ENCODE measurements around the gene PPM1L. TPM values are rescaled to one million over a fixed set of nuclear protein-coding genes. Genes with fewer than 3 reads are reported as not detected.

PPM1L gene
- total RNA-seq, 1 experiment from 2014 or later = 7.3 TPM

GRCh38 chr3:160841455-160841854, 85.4 kb downstream of the PPM1L start:
- H3K4ac ChIP-seq (ENCODE audit: low read depth, low read length) = no peak overlapping the region
- no peaks in the 10 kb centered on the region for H3K9me3 ChIP-seq (ENCODE audit: control insufficient read depth, low read depth, low read length)
- DNase-seq = no peak
- Mint-ChIP-seq H3K4me3 (no peak overlapping the region), H3K36me3 (ENCODE audit: insufficient read depth in 1 of 3, low read depth in 3 of 3) (no peaks in the 10 kb centered on the region; a peak in 1 of 7 replicates), H3K9me3 (0 out of 5 replicates have a peak, but pooled peaks cover 0 to 3% of the 10 kb centered on the region in 2 experiments), H3K27me3 (ENCODE audit: low read depth) (no peaks in the 10 kb centered on the region; the same call in 1 of the 2 replicates), H3K4me1 (peaks cover 0 to 4% of the 10 kb centered on the region in 2 experiments; a peak in 2 of 4 replicates), H3K27ac (no peak overlapping the region)
- H3K23ac ChIP-seq (ENCODE audit: insufficient read length, low read depth, low read length) = no peak overlapping the region
- no peak overlapping the region for H2AFZ ChIP-seq (ENCODE audit: low read length)
- H4K91ac ChIP-seq (ENCODE audit: insufficient read length, low read depth, low read length) = no peak overlapping the region
- H4K20me1 ChIP-seq (ENCODE audit: control insufficient read depth, insufficient read depth, insufficient read length) = no peaks in the 10 kb centered on the region
- H4K5ac ChIP-seq (ENCODE audit: insufficient read length, low read depth, low read length) = no peak overlapping the region
- no peak overlapping the region for H3T11ph ChIP-seq (ENCODE audit: low read length)
- H4K8ac ChIP-seq (replicated peaks; ENCODE audit: insufficient read length, low read depth, low read length) = no peak overlapping the region
- no peak overlapping the region for H3K56ac ChIP-seq (ENCODE audit: insufficient read length, low read depth, low read length)
- no peak overlapping the region for H3K9ac ChIP-seq (ENCODE audit: extremely low read depth, insufficient read length, low read length)
- no peak overlapping the region for H2BK20ac ChIP-seq (ENCODE audit: low read depth, low read length, poor library complexity, severe bottlenecking)
- no peak overlapping the region for H3K4me2 ChIP-seq (ENCODE audit: insufficient read depth, insufficient read length, low read length)
- no peak overlapping the region for H2BK5ac ChIP-seq (ENCODE audit: insufficient read length, low read length)
- WGBS (ENCODE audit: extremely low coverage, insufficient read length, low lambda C conversion rate) = no CpG with 5 or more reads among the region's 1 CpG
- no peak overlapping the region for H3K14ac ChIP-seq (ENCODE audit: insufficient read depth, low read length)
- H2BK12ac ChIP-seq (ENCODE audit: insufficient read length, low read depth, low read length) = no peak overlapping the region
- no peak overlapping the region for H3K27ac ChIP-seq (ENCODE audit: insufficient read length, low read depth, low read length)
- H3K18ac ChIP-seq (ENCODE audit: insufficient read length, low read depth, low read length) = no peak overlapping the region
- no peak overlapping the region for H2BK15ac ChIP-seq (ENCODE audit: low read depth, low read length)
- no peaks in the 10 kb centered on the region for H3K79me2 ChIP-seq (ENCODE audit: insufficient read depth, low read length)
- no peak overlapping the region for H2AK5ac ChIP-seq (ENCODE audit: insufficient read length, low read length)
- peaks cover 3% of the 10 kb centered on the region; the same call in 1 of the 2 replicates for H3K4me1 ChIP-seq (ENCODE audit: insufficient read depth, low read length)
- no peak for TF ChIP-seq CTCF (conservative IDR thresholded peaks at IDR 0.05)
- H3K79me1 ChIP-seq (ENCODE audit: insufficient read depth, low read depth, low read length, poor library complexity, severe bottlenecking) = no peaks in the 10 kb centered on the region
- no peak overlapping the region for H2BK120ac ChIP-seq (ENCODE audit: low read depth, low read length, poor library complexity, severe bottlenecking)
- H3K27me3 ChIP-seq (ENCODE audit: insufficient read depth, low read length) = no peaks in the 10 kb centered on the region
- H3K23me2 ChIP-seq (ENCODE audit: insufficient read length, low read depth, low read length, poor library complexity, severe bottlenecking) = no peaks in the 10 kb centered on the region
